Stimulated activated naive CD8-positive, alpha-beta T cell treated with anti-CD3 and anti-CD28 coated beads, Interleukin-15, amount 100 ng/mL, for 72 hours (primary cell): ENCODE results near the gene EEPD1.
"Not testable (repeated sequence)": the region's sequence is repeated elsewhere in the genome, so short reads cannot be mapped to it uniquely, and the experiment has no call there.

ENCODE experiments used
- ATAC-seq: fragments of 150-1000 bp; cut with Tn5 transposase; 2 replicates; pipeline ENCODE4 v1.10.0; 2021; ENCODE audit warnings: mild to moderate bottlenecking, moderate library complexity
- DNase-seq, 2 donors: peaks; one replicate each; pipeline ENCODE4 v3.0.0; 2021 to 2022
- H3K27ac Mint-ChIP-seq, 2 donors: one replicate each; pipeline ENCODE4 v1.8.0; 2022; ENCODE audit warnings: mild to moderate bottlenecking in 2 of 2, mixed read lengths in 2 of 2, moderate library complexity in 2 of 2
- H3K27me3 Mint-ChIP-seq: one replicate; pipeline ENCODE4 v1.8.0; 2022; ENCODE audit warnings: mixed read lengths
- H3K4me1 Mint-ChIP-seq: one replicate; pipeline ENCODE4 v1.8.0; 2022; ENCODE audit warnings: mild to moderate bottlenecking, mixed read lengths
- H3K4me3 Mint-ChIP-seq, 2 donors: one replicate each; pipeline ENCODE4 v1.8.0; 2022; ENCODE audit warnings: mild to moderate bottlenecking in 2 of 2, mixed read lengths in 2 of 2, moderate library complexity in 1 of 2
- H3K9me3 Mint-ChIP-seq, 2 donors: one replicate each; pipeline ENCODE4 v1.8.0; 2022; ENCODE audit warnings: mixed read lengths in 2 of 2

EEPD1 gene

GRCh38 chr7:36228039-36228438, 75.0 kb downstream of the EEPD1 start:
- Mint-ChIP-seq H3K4me3 (no peak overlapping the region), H3K27ac (peak overlapping the region in 1 of 2 donors; percentile 23), H3K9me3 (no peaks in the 10 kb centered on the region), H3K27me3 (no peaks in the 10 kb centered on the region), H3K4me1 (no peaks in the 10 kb centered on the region)
- ATAC-seq: no peak
- DNase-seq: no peak

- H3K27ac Mint-ChIP-seq: no peak overlapping the region
- no peak overlapping the region for H3K4me3 Mint-ChIP-seq
- no peak for ATAC-seq
- H3K9me3 Mint-ChIP-seq: no peaks in the 10 kb centered on the region
- H3K4me1 Mint-ChIP-seq: no peaks in the 10 kb centered on the region
- no peak for DNase-seq
- H3K27me3 Mint-ChIP-seq: no peaks in the 10 kb centered on the region
Measured at GRCh38 chr7:36231406-36231805, 78.4 kb downstream of the EEPD1 start.

- Mint-ChIP-seq H3K4me1 (no peaks in the 10 kb centered on the region), H3K4me3 (no peak overlapping the region), H3K9me3 (no peaks in the 10 kb centered on the region), H3K27ac (no peak overlapping the region), H3K27me3 (no peaks in the 10 kb centered on the region)
- ATAC-seq: no peak
- DNase-seq: no peak
Measured at GRCh38 chr7:36232555-36232954, 79.5 kb downstream of the EEPD1 start.

- peak overlapping the region in 1 of 2 donors; percentile 77 for H3K27ac Mint-ChIP-seq
Measured at GRCh38 chr7:36232971-36233550, 80.0 kb downstream of the EEPD1 start.

GRCh38 chr7:36236073-36236472, 83.0 kb downstream of the EEPD1 start:
- ATAC-seq (no peak), DNase-seq (no peak)
- Mint-ChIP-seq H3K4me1 (no peaks in the 10 kb centered on the region), H3K4me3 (no peak overlapping the region), H3K27me3 (no peaks in the 10 kb centered on the region), H3K27ac (no peak overlapping the region), H3K9me3 (no peaks in the 10 kb centered on the region)

More at GRCh38 chr7:36232971-36233550, 80.0 kb downstream of the EEPD1 start:
- H3K4me1 Mint-ChIP-seq: no peaks in the 10 kb centered on the region
- H3K27me3 Mint-ChIP-seq: no peaks in the 10 kb centered on the region
- ATAC-seq: no peak
- DNase-seq: no peak
- H3K9me3 Mint-ChIP-seq: no peaks in the 10 kb centered on the region
- H3K4me3 Mint-ChIP-seq: no peak overlapping the region

- H3K4me3 Mint-ChIP-seq: no peak overlapping the region
- no peak for ATAC-seq
- H3K9me3 Mint-ChIP-seq: no peaks in the 10 kb centered on the region
- no peak for DNase-seq
- no peak overlapping the region for H3K27ac Mint-ChIP-seq
- no peaks in the 10 kb centered on the region for H3K27me3 Mint-ChIP-seq
- no peaks in the 10 kb centered on the region for H3K4me1 Mint-ChIP-seq
Measured at GRCh38 chr7:36238138-36238537, 85.1 kb downstream of the EEPD1 start.

GRCh38 chr7:36243356-36243755, 90.3 kb downstream of the EEPD1 start:
- not testable (repeated sequence) for DNase-seq, H3K27me3 Mint-ChIP-seq, H3K4me1 Mint-ChIP-seq, H3K4me3 Mint-ChIP-seq, H3K27ac Mint-ChIP-seq, H3K9me3 Mint-ChIP-seq, ATAC-seq

GRCh38 chr7:36244001-36244400, 90.9 kb downstream of the EEPD1 start:
- not testable (repeated sequence) for H3K27ac Mint-ChIP-seq, DNase-seq, ATAC-seq, H3K4me3 Mint-ChIP-seq, H3K27me3 Mint-ChIP-seq, H3K9me3 Mint-ChIP-seq, H3K4me1 Mint-ChIP-seq

GRCh38 chr7:36244429-36244828, 91.4 kb downstream of the EEPD1 start:
- no peak overlapping the region for H3K4me3 Mint-ChIP-seq
- H3K27ac Mint-ChIP-seq: peak overlapping the region in 1 of 2 donors; percentile 76
- no peak for DNase-seq
- no peak for ATAC-seq
- H3K27me3 Mint-ChIP-seq: no peaks in the 10 kb centered on the region
- no peaks in the 10 kb centered on the region for H3K4me1 Mint-ChIP-seq
- H3K9me3 Mint-ChIP-seq: no peaks in the 10 kb centered on the region

- Mint-ChIP-seq H3K27ac (no peak overlapping the region), H3K27me3 (no peaks in the 10 kb centered on the region), H3K4me1 (no peaks in the 10 kb centered on the region), H3K9me3 (no peaks in the 10 kb centered on the region), H3K4me3 (no peak overlapping the region)
- ATAC-seq (no peak), DNase-seq (no peak)
Measured at GRCh38 chr7:36245684-36246299, 92.7 kb downstream of the EEPD1 start.

- Mint-ChIP-seq H3K27me3 (no peaks in the 10 kb centered on the region), H3K9me3 (peaks cover 8% of the 10 kb centered on the region in 2 donors), H3K27ac (peak overlapping the region in 1 of 2 donors; percentile 37), H3K4me3 (no peak overlapping the region), H3K4me1 (no peaks in the 10 kb centered on the region)
- no peak for DNase-seq
- ATAC-seq: no peak
Measured at GRCh38 chr7:36249091-36249490, 96.0 kb downstream of the EEPD1 start.

GRCh38 chr7:36253699-36254098, 100.6 kb downstream of the EEPD1 start:
- ATAC-seq (no peak), DNase-seq (no peak)
- Mint-ChIP-seq H3K4me3 (no peak overlapping the region), H3K9me3 (peaks cover 28 to 32% of the 10 kb centered on the region in 2 donors), H3K27me3 (no peaks in the 10 kb centered on the region), H3K27ac (no peak overlapping the region), H3K4me1 (no peaks in the 10 kb centered on the region)

GRCh38 chr7:36258510-36259259, 105.6 kb downstream of the EEPD1 start:
- not testable (repeated sequence) for H3K4me3 Mint-ChIP-seq, H3K27ac Mint-ChIP-seq, ATAC-seq, DNase-seq, H3K27me3 Mint-ChIP-seq
- peaks cover 24 to 28% of the 10 kb centered on the region in 2 donors for H3K9me3 Mint-ChIP-seq
- peaks cover 16% of the 10 kb centered on the region for H3K4me1 Mint-ChIP-seq

- H3K27ac Mint-ChIP-seq: peak overlapping the region in 1 of 2 donors; percentile 62
- H3K27me3 Mint-ChIP-seq: no peaks in the 10 kb centered on the region
- peaks cover 12 to 13% of the 10 kb centered on the region in 2 donors for H3K9me3 Mint-ChIP-seq
- ATAC-seq: no peak
- H3K4me1 Mint-ChIP-seq: peaks cover 16% of the 10 kb centered on the region
- no peak overlapping the region for H3K4me3 Mint-ChIP-seq
- DNase-seq: no peak
Measured at GRCh38 chr7:36260481-36260880, 107.4 kb downstream of the EEPD1 start.

GRCh38 chr7:36261019-36261754, 108.1 kb downstream of the EEPD1 start:
- peak overlapping the region in 1 of 2 donors; percentile 77 for H3K27ac Mint-ChIP-seq
- H3K4me1 Mint-ChIP-seq: peaks cover 16% of the 10 kb centered on the region
- peaks cover 5 to 6% of the 10 kb centered on the region in 2 donors for H3K9me3 Mint-ChIP-seq
- ATAC-seq (peak; percentile 66), DNase-seq (no peak)
- H3K4me3 Mint-ChIP-seq: no peak overlapping the region
- no peaks in the 10 kb centered on the region for H3K27me3 Mint-ChIP-seq
